Kidney epithelial cell (primary cell): ENCODE data around the gene COL9A3. TPM values are rescaled to one million over a fixed set of nuclear protein-coding genes. Genes with fewer than 3 reads are reported as not detected.
A peak's percentile ranks its signal among the peaks of the same experiment; 100 is the strongest.

Experiments
- DNase-seq: peaks from one replicate; pipeline ENCODE4 v3.0.0-alpha.2; 2010; ENCODE audit warnings: low read depth
- H3K27me3 ChIP-seq: 2 replicates; pipeline ENCODE4 v1.6.0; 2011; ENCODE audit warnings: low read length; ENCODE audit not compliant: control insufficient read depth, insufficient read depth
- H3K36me3 ChIP-seq: 2 replicates; pipeline ENCODE4 v1.5.1; 2011; ENCODE audit warnings: low read length; ENCODE audit not compliant: control insufficient read depth, insufficient read depth
- H3K4me3 ChIP-seq: 2 replicates; pipeline ENCODE4 v1.5.1; 2011; ENCODE audit warnings: low read depth, mild to moderate bottlenecking, control low read depth, low read length
- total RNA-seq: library from RNA; depleted of rRNA; stranded (reverse); fragments of >200 nt; gene quantifications from 2 replicates; pipeline ENCODE4 v1.2.3, GENCODE V29; 2015
- TF ChIP-seq, protein P1 (sequence below): IDR thresholded peaks from 2 replicates; pipeline ENCODE4 v1.5.1; 2011; ENCODE audit warnings: mild to moderate bottlenecking, moderate library complexity, low read length, control low read depth, inconsistent platforms; ENCODE audit not compliant: insufficient read depth, poor library complexity, severe bottlenecking

COL9A3 gene
- total RNA-seq, 1 donor from 2014 or later: 10.4 TPM

DNA sequence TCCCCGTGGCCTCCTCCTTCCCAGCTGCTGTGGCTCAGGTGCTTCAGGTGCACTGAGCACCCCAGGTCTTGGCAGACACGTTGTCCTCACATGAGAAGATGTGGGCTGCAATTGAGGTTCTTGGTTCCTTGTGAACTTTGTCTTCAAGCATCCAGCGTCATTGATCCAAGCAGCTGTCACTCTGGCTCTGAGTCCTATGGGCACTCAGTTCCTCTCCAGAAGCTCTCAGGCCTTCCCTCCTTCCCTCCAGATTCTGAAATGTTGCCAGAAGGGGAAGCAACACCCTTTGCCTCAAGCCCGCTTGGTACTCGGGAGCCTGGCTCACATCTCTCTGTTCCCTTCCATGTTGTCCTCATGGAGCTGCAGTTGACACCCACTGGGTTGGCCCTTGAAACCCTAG, 29.0 kb upstream of the COL9A3 start:
- no peaks in the 10 kb centered on the region for H3K36me3 ChIP-seq
- no peak for DNase-seq
- H3K4me3 ChIP-seq: no peak overlapping the region
- H3K27me3 ChIP-seq: peaks cover 9% of the 10 kb centered on the region
- TF ChIP-seq, protein P1, sequence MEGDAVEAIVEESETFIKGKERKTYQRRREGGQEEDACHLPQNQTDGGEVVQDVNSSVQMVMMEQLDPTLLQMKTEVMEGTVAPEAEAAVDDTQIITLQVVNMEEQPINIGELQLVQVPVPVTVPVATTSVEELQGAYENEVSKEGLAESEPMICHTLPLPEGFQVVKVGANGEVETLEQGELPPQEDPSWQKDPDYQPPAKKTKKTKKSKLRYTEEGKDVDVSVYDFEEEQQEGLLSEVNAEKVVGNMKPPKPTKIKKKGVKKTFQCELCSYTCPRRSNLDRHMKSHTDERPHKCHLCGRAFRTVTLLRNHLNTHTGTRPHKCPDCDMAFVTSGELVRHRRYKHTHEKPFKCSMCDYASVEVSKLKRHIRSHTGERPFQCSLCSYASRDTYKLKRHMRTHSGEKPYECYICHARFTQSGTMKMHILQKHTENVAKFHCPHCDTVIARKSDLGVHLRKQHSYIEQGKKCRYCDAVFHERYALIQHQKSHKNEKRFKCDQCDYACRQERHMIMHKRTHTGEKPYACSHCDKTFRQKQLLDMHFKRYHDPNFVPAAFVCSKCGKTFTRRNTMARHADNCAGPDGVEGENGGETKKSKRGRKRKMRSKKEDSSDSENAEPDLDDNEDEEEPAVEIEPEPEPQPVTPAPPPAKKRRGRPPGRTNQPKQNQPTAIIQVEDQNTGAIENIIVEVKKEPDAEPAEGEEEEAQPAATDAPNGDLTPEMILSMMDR: no peak

DNA sequence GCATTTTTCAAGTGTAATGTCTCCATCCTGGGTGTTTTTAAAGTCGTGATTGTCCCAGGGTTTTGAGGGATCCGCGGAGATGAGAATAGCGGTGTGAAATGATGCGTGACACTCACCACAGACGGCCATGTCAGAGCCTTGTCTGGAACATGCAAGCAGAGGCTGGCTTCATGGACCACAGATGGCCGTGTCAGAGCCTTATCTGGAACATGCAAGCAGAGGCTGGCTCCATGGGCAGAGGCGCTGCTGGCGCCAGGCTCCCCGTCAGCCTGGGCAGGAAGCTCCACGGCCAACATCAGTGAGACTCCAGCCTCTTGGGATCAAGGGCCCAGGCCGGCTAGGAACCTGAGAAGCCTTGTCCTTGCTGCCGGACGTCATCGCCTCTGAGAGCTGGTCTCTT, 28.2 kb upstream of the COL9A3 start:
- Histone ChIP-seq H3K36me3 (no peaks in the 10 kb centered on the region), H3K27me3 (peaks cover 9% of the 10 kb centered on the region), H3K4me3 (no peak overlapping the region)
- TF ChIP-seq, protein P1: no peak
- no peak for DNase-seq

DNA sequence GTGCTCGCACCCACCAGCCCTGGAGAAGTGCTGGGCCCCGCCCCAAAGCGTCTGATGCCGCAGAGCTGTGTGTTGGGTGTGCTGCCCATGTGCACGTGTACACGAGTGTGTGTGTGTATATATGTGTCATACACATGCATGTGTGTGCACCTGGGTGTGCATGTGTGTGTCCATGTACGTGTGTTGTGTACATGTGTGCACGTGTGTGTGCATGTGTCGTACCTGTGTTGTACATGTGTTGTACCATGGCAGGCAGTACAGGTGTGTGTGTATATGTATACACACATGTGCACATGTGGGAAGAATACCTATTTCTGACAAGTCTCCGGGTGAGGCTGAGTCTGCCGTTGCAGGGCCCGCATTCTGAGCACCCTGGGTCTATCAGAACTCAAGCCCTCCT, 26.8 kb upstream of the COL9A3 start:
- H3K36me3 ChIP-seq: no peaks in the 10 kb centered on the region
- TF ChIP-seq, protein P1: no peak
- DNase-seq: no peak
- H3K4me3 ChIP-seq: no peak overlapping the region
- peaks cover 9% of the 10 kb centered on the region for H3K27me3 ChIP-seq

DNA sequence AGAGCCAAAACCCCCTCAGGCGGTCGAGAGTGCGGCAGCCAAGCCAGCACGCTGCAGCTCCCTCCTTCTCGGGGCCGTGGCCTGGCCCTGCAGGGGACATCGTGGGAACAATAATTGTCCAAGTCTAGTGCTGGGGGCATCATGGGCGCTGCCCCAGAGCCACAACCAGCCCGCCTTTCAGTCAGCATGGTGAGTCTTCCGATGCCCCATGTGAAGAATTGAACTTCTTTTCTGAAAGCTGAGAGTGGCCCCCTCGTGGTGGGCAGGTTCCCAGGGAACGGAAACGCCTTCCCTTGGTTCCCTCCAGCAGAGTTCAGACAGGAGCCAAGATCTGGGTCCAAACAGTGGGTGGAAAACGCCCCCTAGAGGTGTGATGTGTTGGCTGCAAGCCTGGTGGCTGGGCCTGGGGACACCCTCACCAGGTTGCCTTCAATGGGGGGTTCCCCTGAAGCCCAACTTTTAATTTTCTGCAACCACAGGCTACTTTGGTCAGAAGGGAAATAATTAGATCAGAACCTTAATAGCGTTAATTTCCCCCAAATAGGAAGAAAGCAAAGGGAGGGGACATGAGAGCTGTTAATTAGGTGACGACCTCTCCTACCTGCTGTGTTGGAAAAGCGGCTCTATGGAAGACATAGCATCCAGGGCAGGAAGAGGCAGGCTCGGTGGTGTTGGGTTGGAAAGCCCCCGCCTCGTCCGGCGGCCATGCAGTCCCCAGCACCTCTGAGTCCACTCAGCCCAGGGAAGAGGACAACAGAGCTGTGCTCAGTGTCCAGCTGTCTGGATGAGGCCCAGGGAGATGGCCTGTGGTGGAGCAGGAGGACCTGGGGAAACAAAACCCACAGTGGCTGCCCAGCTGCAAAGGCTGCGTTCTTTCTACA, 25.3 kb upstream of the COL9A3 start:
- Histone ChIP-seq H3K36me3 (no peaks in the 10 kb centered on the region), H3K27me3 (peaks cover 5% of the 10 kb centered on the region), H3K4me3 (no peak overlapping the region)
- no peak for DNase-seq
- TF ChIP-seq, protein P1: peak; percentile 98

DNA sequence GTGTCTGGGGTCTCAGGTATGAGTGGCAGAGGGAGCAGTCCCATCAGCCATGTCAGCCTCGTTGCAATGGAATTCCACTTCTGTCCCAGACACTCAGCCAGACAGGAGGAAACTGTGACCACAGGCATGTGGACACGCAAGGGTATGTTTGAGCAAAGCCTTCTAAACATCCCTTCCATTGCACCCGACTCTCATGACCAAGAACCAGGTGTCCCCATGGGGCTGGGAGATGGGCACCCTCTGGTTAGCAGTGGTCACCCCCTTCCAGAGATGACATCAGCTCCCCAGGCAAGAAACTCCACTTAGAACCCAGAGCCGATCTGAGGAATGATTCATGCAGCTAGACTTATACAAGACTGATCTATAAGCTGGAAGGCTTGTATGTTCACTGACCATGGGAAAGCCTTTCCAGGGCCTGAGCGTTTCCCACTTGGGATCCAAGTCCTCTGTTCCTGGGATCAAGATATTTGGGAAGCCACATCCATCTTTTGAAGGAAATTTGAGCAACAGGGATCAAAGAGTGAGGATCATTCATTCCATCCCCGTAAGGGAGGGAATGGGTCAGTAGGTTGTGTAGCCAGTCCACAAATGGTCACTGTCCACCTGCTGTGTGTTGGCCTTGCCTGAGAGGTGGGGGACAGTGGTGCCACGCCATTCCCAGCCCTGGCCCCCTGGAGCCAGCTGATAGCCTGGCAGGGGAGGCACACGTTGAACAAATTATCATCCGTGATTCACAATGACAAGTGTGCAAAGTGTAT, 24.5 kb upstream of the COL9A3 start:
- Histone ChIP-seq H3K4me3 (no peak overlapping the region), H3K36me3 (no peaks in the 10 kb centered on the region), H3K27me3 (peaks cover 3% of the 10 kb centered on the region)
- TF ChIP-seq, protein P1: no peak
- DNase-seq: no peak
